HL-60 (cell line): ENCODE data around the gene KRT35.

Experiments used
- CTCF ChIP-seq: IDR thresholded peaks from one replicate; pipeline ENCODE4 v1.5.1; 2011; ENCODE audit warnings: low read length, control low read depth, inconsistent platforms; ENCODE audit not compliant: insufficient read depth
- POLR2AphosphoS5 ChIP-seq: IDR thresholded peaks from 2 replicates; pipeline ENCODE4 v1.6.1; 2012; ENCODE audit warnings: low read depth
- REST ChIP-seq: IDR thresholded peaks from 2 replicates; pipeline ENCODE4 v1.6.1; 2012; ENCODE audit warnings: low read depth; ENCODE audit not compliant: insufficient replicate concordance
- SPI1 ChIP-seq: IDR thresholded peaks from 2 replicates; pipeline ENCODE4 v1.6.1; 2012; ENCODE audit warnings: low read depth, mild to moderate bottlenecking, borderline replicate concordance

GRCh38 chr17:41516147-41516829 lies 35.3 kb upstream of the KRT35 start:
- TF ChIP-seq CTCF: no peak
- no peak for TF ChIP-seq POLR2AphosphoS5
- TF ChIP-seq REST: no peak
- TF ChIP-seq SPI1: no peak
